HG03432 (cell line): Measurements from ENCODE around the gene FAM236D.
"Not testable (repeated sequence)": the region's sequence is repeated elsewhere in the genome, so short reads cannot be mapped to it uniquely, and the experiment has no call there.

Experiments used
- ATAC-seq: cut with Tn5 transposase; IDR thresholded peaks from one replicate; pipeline ENCODE4 v1.9.1; 2021; ENCODE audit warnings: mild to moderate bottlenecking, moderate library complexity; ENCODE audit not compliant: unreplicated experiment

The FAM236D gene

DNA sequence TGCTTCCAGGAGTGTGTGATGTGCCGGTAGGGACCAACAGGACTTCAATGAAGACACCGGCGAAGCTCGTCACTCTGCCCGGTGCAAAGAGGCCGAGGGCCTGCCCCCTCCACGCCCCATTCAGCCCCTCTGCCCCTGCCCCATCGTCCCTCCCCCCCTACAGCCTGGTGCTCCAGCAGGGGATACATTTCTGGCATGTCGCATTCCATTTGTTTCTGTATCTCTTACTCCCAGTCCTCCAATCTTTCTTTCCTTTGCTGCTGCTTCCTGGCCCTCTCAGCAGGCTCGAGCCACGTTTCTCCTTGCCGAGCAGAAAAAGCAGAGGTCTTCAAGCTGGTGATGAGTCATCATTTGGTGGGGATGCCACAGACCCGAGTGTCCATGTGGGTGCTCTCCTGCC lies at the start of gene FAM236D:
TSS of gene FAM236D (minus strand) at position 101 of the 400 bp plus-strand sequence. CDS start at position 1, 100 bp downstream.
- ATAC-seq, result not testable (repeated sequence)

- ATAC-seq, result not testable (repeated sequence)
Measured at GRCh38 chrX:72837532-72837931, 29.5 kb upstream of the FAM236D start.

GRCh38 chrX:72830701-72831100 lies 22.7 kb upstream of the FAM236D start:
- not testable (repeated sequence) for ATAC-seq

DNA sequence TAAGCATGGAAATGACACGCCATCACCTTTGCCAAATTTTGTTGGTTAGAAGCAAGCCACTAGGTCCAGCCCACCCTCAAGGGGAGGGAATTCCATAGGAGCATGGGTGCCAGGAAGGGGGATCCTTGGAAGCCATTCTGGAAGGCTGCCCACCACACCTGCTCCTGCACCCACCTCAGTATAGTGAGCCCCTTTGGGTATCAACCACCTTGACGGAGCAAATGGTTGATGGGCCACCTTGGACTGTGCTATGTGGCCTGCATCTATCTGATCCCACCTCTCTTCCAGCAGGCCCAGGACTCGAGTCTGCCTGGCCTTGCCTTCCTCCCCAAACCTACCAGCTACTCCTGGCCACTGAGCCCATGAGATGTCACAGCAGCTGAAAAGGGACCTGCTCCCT lies 17.6 kb downstream of the FAM236D start:
- not testable (repeated sequence) for ATAC-seq

DNA sequence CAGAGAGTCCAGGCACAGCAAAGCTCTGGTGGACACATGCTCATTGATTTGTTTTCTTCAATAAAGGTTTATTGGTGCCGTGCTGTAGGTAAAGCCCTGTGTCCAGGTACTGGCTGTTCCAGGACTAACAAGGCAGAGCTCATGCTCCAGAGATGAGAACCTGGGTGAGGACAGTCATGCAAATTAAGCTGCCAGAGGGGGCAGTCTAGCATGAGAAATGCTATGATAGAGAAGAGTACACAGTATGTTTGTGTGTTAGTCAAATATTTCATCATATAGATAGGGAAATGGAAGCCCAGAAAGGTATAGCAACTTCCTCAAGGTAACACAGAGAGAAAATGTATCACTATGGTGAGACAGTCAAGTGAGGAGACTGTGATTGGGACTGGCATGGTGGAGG lies 19.9 kb downstream of the FAM236D start:
- not testable (repeated sequence) for ATAC-seq

GRCh38 chrX:72783964-72784363 lies 24.0 kb downstream of the FAM236D start:
- ATAC-seq, result not testable (repeated sequence)

- ATAC-seq, result not testable (repeated sequence)
Measured at GRCh38 chrX:72783365-72783936, 24.6 kb downstream of the FAM236D start.

GRCh38 chrX:72782560-72782959 lies 25.4 kb downstream of the FAM236D start, which contains the start of gene FAM236B:
TSS of gene FAM236B (minus strand) at chrX:72782660. CDS start at chrX:72782560, 100 bp downstream.
- ATAC-seq, result not testable (repeated sequence)

- ATAC-seq, result not testable (repeated sequence)
Measured at GRCh38 chrX:72778146-72778545, 29.9 kb downstream of the FAM236D start.

DNA sequence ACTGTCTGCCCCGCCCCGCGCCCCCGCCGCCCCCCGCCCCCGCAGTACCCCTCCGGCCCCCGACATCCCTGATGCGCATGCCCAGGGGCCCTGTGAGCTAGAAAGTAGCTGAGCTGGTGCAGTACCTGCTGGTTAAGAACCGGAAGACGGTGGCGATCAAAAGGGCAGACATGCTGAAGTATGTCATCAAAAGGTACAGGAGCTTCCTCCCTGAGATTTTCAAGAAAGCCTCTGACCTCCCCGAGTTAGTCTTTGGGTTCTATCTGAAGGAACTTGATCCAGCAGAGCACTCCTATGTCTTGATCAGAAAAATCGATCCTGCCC lies 30.6 kb downstream of the FAM236D start:
- peak; percentile 82 for ATAC-seq

- ATAC-seq, result peak; percentile 82
Measured at GRCh38 chrX:72776653-72777466, 31.1 kb downstream of the FAM236D start, which contains the start of gene DMRTC1B. TSS of gene DMRTC1B (plus strand) at chrX:72776890. CDS start at chrX:72845136, 68,246 bp downstream.

DNA sequence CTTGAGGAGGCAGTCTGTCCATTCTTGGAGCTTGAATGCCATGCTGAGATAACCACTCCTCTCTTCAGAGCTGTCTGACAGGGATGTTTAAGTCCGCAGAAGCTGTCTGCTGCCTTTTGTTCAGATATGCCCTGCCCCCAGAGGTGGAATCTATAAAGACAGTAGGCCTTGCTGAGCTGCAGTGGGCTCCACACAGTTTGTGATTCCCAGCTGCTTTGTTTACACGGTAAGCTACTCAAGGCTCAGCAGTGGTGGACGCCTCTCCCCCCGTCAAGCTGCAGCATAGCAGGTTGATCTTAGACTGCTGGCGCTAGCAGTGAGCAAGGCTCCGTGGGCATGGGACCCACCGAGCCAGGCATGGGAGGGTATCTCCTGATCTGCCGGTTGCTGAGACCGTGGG lies 47.6 kb downstream of the FAM236D start:
- not testable (repeated sequence) for ATAC-seq
